ENCODE measurements around the gene PPAT.
"Not testable (repeated sequence)": the region's sequence is repeated elsewhere in the genome, so short reads cannot be mapped to it uniquely, and the experiment has no call there.

PPAT gene

GRCh38 chr4:56374956-56375355 is 60.5 kb downstream of the PPAT start:
- DNase-seq = no peak

- DNase-seq = no peak
Measured at GRCh38 chr4:56372774-56373173, 62.6 kb downstream of the PPAT start.

- DNase-seq = no peak
Measured at GRCh38 chr4:56371426-56372220, 63.8 kb downstream of the PPAT start.

- DNase-seq = no peak
Measured at GRCh38 chr4:56370377-56370776, 65.0 kb downstream of the PPAT start.

- DNase-seq = not testable (repeated sequence)
Measured at GRCh38 chr4:56362981-56363380, 72.4 kb downstream of the PPAT start.

- DNase-seq = no peak
Measured at GRCh38 chr4:56360071-56360470, 75.3 kb downstream of the PPAT start.

- DNase-seq = no peak
Measured at GRCh38 chr4:56356650-56357049, 78.8 kb downstream of the PPAT start.

GRCh38 chr4:56348576-56348975 is 86.8 kb downstream of the PPAT start:
- no peak for DNase-seq

GRCh38 chr4:56345458-56345857 is 90.0 kb downstream of the PPAT start:
- DNase-seq = no peak
